Activated CD8-positive, alpha-beta T cell treated with anti-CD3 and anti-CD28 coated beads, Interleukin-2, amount 10 ng/mL, durations not matched to agents 7 days and 5 days (primary cell): ENCODE results near the gene P2RX4. TPM values are rescaled to one million over a fixed set of nuclear protein-coding genes. Genes with fewer than 3 reads are reported as not detected.

Experiments
- ATAC-seq: fragments of 150-1000 bp; cut with Tn5 transposase; one replicate; pipeline ENCODE4 v1.10.0; 2021; ENCODE audit warnings: moderate library complexity
- CTCF ChIA-PET: fragments of 350-600 bp; sonication (Branson Sonifier 250); formaldehyde crosslinking; loops from one replicate; lab custom pipeline; 2021; ENCODE audit warnings: antibody characterized with exemption; lab: Charles Lee
- POLR2A ChIA-PET: fragments of 350-600 bp; sonication (Branson Sonifier 250); formaldehyde crosslinking; loops from one replicate; lab custom pipeline; 2021; ENCODE audit warnings: antibody characterized with exemption; lab: Charles Lee
- DNase-seq: peaks from one replicate; pipeline ENCODE4 v3.0.0-alpha.2; 2020
- H3K27ac Mint-ChIP-seq: one replicate; pipeline ENCODE4 v1.8.0; 2021; ENCODE audit warnings: mild to moderate bottlenecking, mixed read lengths
- H3K27me3 Mint-ChIP-seq: one replicate; pipeline ENCODE4 v1.8.0; 2021; ENCODE audit warnings: low read depth, mixed read lengths
- H3K36me3 Mint-ChIP-seq: one replicate; pipeline ENCODE4 v1.8.0; 2021; ENCODE audit warnings: low read depth, mixed read lengths
- H3K4me1 Mint-ChIP-seq: one replicate; pipeline ENCODE4 v1.8.0; 2021; ENCODE audit warnings: low read depth, mixed read lengths
- H3K4me3 Mint-ChIP-seq: one replicate; pipeline ENCODE4 v1.8.0; 2021; ENCODE audit warnings: mild to moderate bottlenecking, mixed read lengths
- H3K9me3 Mint-ChIP-seq: one replicate; pipeline ENCODE4 v1.8.0; 2022; ENCODE audit warnings: mixed read lengths; ENCODE audit not compliant: insufficient read depth
- total RNA-seq, 2 experiments: library from RNA; stranded (reverse); gene quantifications; one replicate each; pipeline ENCODE4 v1.2.3, GENCODE V29; 2021

P2RX4 gene
- total RNA-seq, 2 experiments from 2014 or later: 38.7 to 41.0 TPM

GRCh38 chr12:121214855-121215745, 5.2 kb downstream of the P2RX4 start:
- CTCF ChIA-PET: interaction anchor here (0.6 to 3.5 kb wide), 4 partner anchors 15 to 155 kb away, joined by 3 to 19 read pairs (median 4); no protein-coding TSS in a partner anchor
- ATAC-seq (no peak), DNase-seq (no peak)
- no peaks in the 10 kb centered on the region for H3K27me3 Mint-ChIP-seq
- H3K27ac Mint-ChIP-seq: peak overlapping the region; percentile 67
- H3K4me3 Mint-ChIP-seq: peak overlapping the region; percentile 4
- no peaks in the 10 kb centered on the region for H3K9me3 Mint-ChIP-seq
- POLR2A ChIA-PET: interaction anchor here (0.5 to 0.9 kb wide), 4 partner anchors 10 to 1014 kb away, joined by 3 to 5 read pairs (median 3); no protein-coding TSS in a partner anchor
- peaks cover 58% of the 10 kb centered on the region for H3K36me3 Mint-ChIP-seq
- peaks cover 54% of the 10 kb centered on the region for H3K4me1 Mint-ChIP-seq

GRCh38 chr12:121216102-121216501, 6.2 kb downstream of the P2RX4 start:
- H3K9me3 Mint-ChIP-seq: no peaks in the 10 kb centered on the region
- peaks cover 60% of the 10 kb centered on the region for H3K36me3 Mint-ChIP-seq
- H3K4me1 Mint-ChIP-seq: peaks cover 55% of the 10 kb centered on the region
- ChIA-PET POLR2A (interaction anchor here (0.9 kb wide), 1 partner anchor 9 kb away, joined by 3 read pairs; no protein-coding TSS in a partner anchor), CTCF (interaction anchor here (0.9 to 3.5 kb wide), 3 partner anchors 14 to 156 kb away, joined by 3 to 19 read pairs (median 5); no protein-coding TSS in a partner anchor)
- no peak for DNase-seq
- no peak overlapping the region for H3K27ac Mint-ChIP-seq
- H3K27me3 Mint-ChIP-seq: no peaks in the 10 kb centered on the region
- no peak for ATAC-seq
- no peak overlapping the region for H3K4me3 Mint-ChIP-seq

GRCh38 chr12:121217063-121217462, 7.1 kb downstream of the P2RX4 start:
- Mint-ChIP-seq H3K36me3 (peaks cover 61% of the 10 kb centered on the region), H3K4me3 (no peak overlapping the region), H3K4me1 (peaks cover 51% of the 10 kb centered on the region), H3K27ac (peak overlapping the region; percentile 5), H3K27me3 (no peaks in the 10 kb centered on the region), H3K9me3 (no peaks in the 10 kb centered on the region)
- ATAC-seq: no peak
- no peak for DNase-seq
- CTCF ChIA-PET: interaction anchor here (3.5 kb wide), 1 partner anchor 13 kb away, joined by 19 read pairs; no protein-coding TSS in a partner anchor
- POLR2A ChIA-PET: no interaction called here

- Mint-ChIP-seq H3K4me1 (peaks cover 54% of the 10 kb centered on the region), H3K27ac (no peak overlapping the region), H3K36me3 (peaks cover 65% of the 10 kb centered on the region), H3K4me3 (no peak overlapping the region), H3K27me3 (no peaks in the 10 kb centered on the region), H3K9me3 (no peaks in the 10 kb centered on the region)
- ATAC-seq (no peak), DNase-seq (no peak)
- ChIA-PET POLR2A (no interaction called here), CTCF (interaction anchor here (0.6 to 3.5 kb wide), 2 partner anchors 12 to 96 kb away, joined by 3 to 19 read pairs; no protein-coding TSS in a partner anchor)
Measured at GRCh38 chr12:121217761-121218160, 7.8 kb downstream of the P2RX4 start.

- H3K4me1 Mint-ChIP-seq: peaks cover 55% of the 10 kb centered on the region
- no peak overlapping the region for H3K4me3 Mint-ChIP-seq
- no peaks in the 10 kb centered on the region for H3K27me3 Mint-ChIP-seq
- DNase-seq (no peak), ATAC-seq (no peak)
- H3K27ac Mint-ChIP-seq: peak overlapping the region; percentile 39
- peaks cover 67% of the 10 kb centered on the region for H3K36me3 Mint-ChIP-seq
- POLR2A ChIA-PET: no interaction called here
- CTCF ChIA-PET: interaction anchor here (3.5 kb wide), 1 partner anchor 11 kb away, joined by 19 read pairs; no protein-coding TSS in a partner anchor
- no peaks in the 10 kb centered on the region for H3K9me3 Mint-ChIP-seq
Measured at GRCh38 chr12:121218588-121219352, 8.8 kb downstream of the P2RX4 start.

- ChIA-PET POLR2A (no interaction called here), CTCF (no interaction called here)
- H3K9me3 Mint-ChIP-seq: no peaks in the 10 kb centered on the region
- peaks cover 56% of the 10 kb centered on the region for H3K4me1 Mint-ChIP-seq
- peaks cover 66% of the 10 kb centered on the region for H3K36me3 Mint-ChIP-seq
- no peak overlapping the region for H3K27ac Mint-ChIP-seq
- ATAC-seq: no peak
- no peak overlapping the region for H3K4me3 Mint-ChIP-seq
- no peak for DNase-seq
- H3K27me3 Mint-ChIP-seq: no peaks in the 10 kb centered on the region
Measured at GRCh38 chr12:121219353-121219986, 9.5 kb downstream of the P2RX4 start.

GRCh38 chr12:121222847-121223246, 12.9 kb downstream of the P2RX4 start:
- peak; percentile 20 for ATAC-seq
- peak overlapping the region; percentile 94 for H3K27ac Mint-ChIP-seq
- no peaks in the 10 kb centered on the region for H3K27me3 Mint-ChIP-seq
- ChIA-PET CTCF (interaction anchor here (0.9 to 1.5 kb wide), 3 partner anchors 12 to 320 kb away, joined by 3 to 4 read pairs (median 3); no protein-coding TSS in a partner anchor), POLR2A (interaction anchor here (0.9 kb wide), 1 partner anchor 15 kb away, joined by 4 read pairs; no protein-coding TSS in a partner anchor)
- peaks cover 66% of the 10 kb centered on the region for H3K4me1 Mint-ChIP-seq
- no peaks in the 10 kb centered on the region for H3K9me3 Mint-ChIP-seq
- peaks cover 75% of the 10 kb centered on the region for H3K36me3 Mint-ChIP-seq
- no peak overlapping the region for H3K4me3 Mint-ChIP-seq
- DNase-seq: peak; percentile 53

- Mint-ChIP-seq H3K4me3 (peak overlapping the region; percentile 16), H3K36me3 (peaks cover 71% of the 10 kb centered on the region), H3K9me3 (no peaks in the 10 kb centered on the region), H3K4me1 (peaks cover 66% of the 10 kb centered on the region), H3K27me3 (no peaks in the 10 kb centered on the region), H3K27ac (peak overlapping the region; percentile 94)
- POLR2A ChIA-PET: interaction anchor here (0.7 to 1.9 kb wide), 10 partner anchors 10 to 264 kb away, joined by 3 to 8 read pairs (median 3); partner anchors contain the start of gene OASL
- ATAC-seq (peak; percentile 60), DNase-seq (peak; percentile 82)
- CTCF ChIA-PET: interaction anchor here (0.8 to 2.1 kb wide), 12 partner anchors 11 to 321 kb away, joined by 3 to 21 read pairs (median 4); partner anchors contain the start of gene P2RX7
Measured at GRCh38 chr12:121223292-121224285, 13.7 kb downstream of the P2RX4 start.

- Mint-ChIP-seq H3K27ac (peak overlapping the region; percentile 94), H3K9me3 (no peaks in the 10 kb centered on the region), H3K27me3 (no peaks in the 10 kb centered on the region), H3K36me3 (peaks cover 71% of the 10 kb centered on the region), H3K4me1 (peaks cover 67% of the 10 kb centered on the region), H3K4me3 (peak overlapping the region; percentile 45)
- peak; percentile 84 for DNase-seq
- ATAC-seq: peak; percentile 84
- POLR2A ChIA-PET: interaction anchor here (0.5 to 1.9 kb wide), 14 partner anchors 9 to 265 kb away, joined by 3 to 8 read pairs (median 3); partner anchors contain the start of genes OASL and P2RX7
- CTCF ChIA-PET: interaction anchor here (0.6 to 2.1 kb wide), 11 partner anchors 11 to 1224 kb away, joined by 3 to 21 read pairs (median 5); partner anchors contain the start of gene P2RX7
Measured at GRCh38 chr12:121224591-121224990, 14.7 kb downstream of the P2RX4 start.

GRCh38 chr12:121226399-121226798, 16.5 kb downstream of the P2RX4 start:
- no peaks in the 10 kb centered on the region for H3K27me3 Mint-ChIP-seq
- H3K27ac Mint-ChIP-seq: peak overlapping the region; percentile 94
- H3K36me3 Mint-ChIP-seq: peaks cover 74% of the 10 kb centered on the region
- no peak overlapping the region for H3K4me3 Mint-ChIP-seq
- ATAC-seq: no peak
- H3K9me3 Mint-ChIP-seq: no peaks in the 10 kb centered on the region
- POLR2A ChIA-PET: no interaction called here
- peaks cover 74% of the 10 kb centered on the region for H3K4me1 Mint-ChIP-seq
- no peak for DNase-seq
- CTCF ChIA-PET: no interaction called here
